NB4 (cell line): Measurements from ENCODE around the gene TRIM21.
"Not testable (repeated sequence)": the region's sequence is repeated elsewhere in the genome, so short reads cannot be mapped to it uniquely, and the experiment has no call there.

Experiments
- DNase-seq: peaks from one replicate; pipeline ENCODE4 v3.0.0; 2010; ENCODE audit warnings: low read depth
- H3K4me3 ChIP-seq: one replicate; pipeline ENCODE4 v1.5.1; 2011; ENCODE audit warnings: mild to moderate bottlenecking, low read depth, low read length, moderate library complexity
- MYC ChIP-seq: IDR thresholded peaks from 2 replicates; pipeline ENCODE4 v1.6.1; 2011; ENCODE audit warnings: low read depth, low read length
- POLR2A ChIP-seq: IDR thresholded peaks from 2 replicates; pipeline ENCODE4 v1.6.1; 2011; ENCODE audit warnings: mild to moderate bottlenecking; ENCODE audit not compliant: insufficient read length; ENCODE audit errors: extremely low read depth
- TF ChIP-seq, protein P1 (sequence below): IDR thresholded peaks from one replicate; pipeline ENCODE4 v1.5.1; 2012; ENCODE audit warnings: low read depth, low read length
- TF ChIP-seq, protein P2 (sequence below): IDR thresholded peaks from 2 replicates; pipeline ENCODE4 v1.6.1; 2011; ENCODE audit warnings: low read depth, low read length

Gene TRIM21

DNA sequence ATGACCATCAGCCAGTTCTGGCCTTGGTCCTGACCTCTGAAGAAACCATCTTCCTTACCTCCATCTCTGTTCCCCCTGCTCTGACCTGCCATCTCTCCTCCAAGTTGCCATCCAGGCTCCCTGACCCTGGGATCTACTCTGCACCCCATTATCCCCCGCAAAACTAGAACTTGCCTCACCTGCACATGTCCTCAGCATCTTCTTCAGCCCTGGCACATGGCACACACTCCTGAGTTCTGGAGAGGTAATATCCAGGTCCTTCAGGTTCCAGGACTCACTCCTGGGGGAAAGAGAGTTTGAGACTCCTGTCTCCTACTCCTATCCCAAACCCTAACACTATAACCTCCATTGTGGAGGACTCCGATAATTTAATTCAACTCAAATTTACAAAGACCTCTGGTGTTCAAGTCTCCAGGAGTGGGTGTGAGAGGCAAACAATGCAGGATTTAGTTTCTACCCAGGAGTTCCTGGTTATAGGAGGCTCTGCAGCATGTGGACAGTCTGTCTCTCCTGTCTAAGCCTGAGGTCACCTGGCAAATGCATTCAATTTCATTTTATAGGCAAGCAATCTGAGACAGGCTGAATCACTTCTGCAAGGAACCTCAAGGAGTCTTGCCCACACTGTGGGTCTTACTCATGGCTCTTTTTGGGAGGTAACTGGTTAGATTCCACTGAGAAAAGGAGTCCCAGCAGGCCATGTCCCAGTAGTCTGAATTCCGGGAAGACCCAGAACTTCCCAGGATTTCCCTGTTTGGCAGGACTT, 7.3 kb downstream of the TRIM21 start:
- H3K4me3 ChIP-seq, result no peak overlapping the region
- TF ChIP-seq, protein P1, sequence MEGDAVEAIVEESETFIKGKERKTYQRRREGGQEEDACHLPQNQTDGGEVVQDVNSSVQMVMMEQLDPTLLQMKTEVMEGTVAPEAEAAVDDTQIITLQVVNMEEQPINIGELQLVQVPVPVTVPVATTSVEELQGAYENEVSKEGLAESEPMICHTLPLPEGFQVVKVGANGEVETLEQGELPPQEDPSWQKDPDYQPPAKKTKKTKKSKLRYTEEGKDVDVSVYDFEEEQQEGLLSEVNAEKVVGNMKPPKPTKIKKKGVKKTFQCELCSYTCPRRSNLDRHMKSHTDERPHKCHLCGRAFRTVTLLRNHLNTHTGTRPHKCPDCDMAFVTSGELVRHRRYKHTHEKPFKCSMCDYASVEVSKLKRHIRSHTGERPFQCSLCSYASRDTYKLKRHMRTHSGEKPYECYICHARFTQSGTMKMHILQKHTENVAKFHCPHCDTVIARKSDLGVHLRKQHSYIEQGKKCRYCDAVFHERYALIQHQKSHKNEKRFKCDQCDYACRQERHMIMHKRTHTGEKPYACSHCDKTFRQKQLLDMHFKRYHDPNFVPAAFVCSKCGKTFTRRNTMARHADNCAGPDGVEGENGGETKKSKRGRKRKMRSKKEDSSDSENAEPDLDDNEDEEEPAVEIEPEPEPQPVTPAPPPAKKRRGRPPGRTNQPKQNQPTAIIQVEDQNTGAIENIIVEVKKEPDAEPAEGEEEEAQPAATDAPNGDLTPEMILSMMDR, result no peak
- no peak for TF ChIP-seq POLR2A
- TF ChIP-seq MYC, result no peak
- TF ChIP-seq, protein P2, sequence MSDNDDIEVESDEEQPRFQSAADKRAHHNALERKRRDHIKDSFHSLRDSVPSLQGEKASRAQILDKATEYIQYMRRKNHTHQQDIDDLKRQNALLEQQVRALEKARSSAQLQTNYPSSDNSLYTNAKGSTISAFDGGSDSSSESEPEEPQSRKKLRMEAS, result no peak
- DNase-seq, result no peak

DNA sequence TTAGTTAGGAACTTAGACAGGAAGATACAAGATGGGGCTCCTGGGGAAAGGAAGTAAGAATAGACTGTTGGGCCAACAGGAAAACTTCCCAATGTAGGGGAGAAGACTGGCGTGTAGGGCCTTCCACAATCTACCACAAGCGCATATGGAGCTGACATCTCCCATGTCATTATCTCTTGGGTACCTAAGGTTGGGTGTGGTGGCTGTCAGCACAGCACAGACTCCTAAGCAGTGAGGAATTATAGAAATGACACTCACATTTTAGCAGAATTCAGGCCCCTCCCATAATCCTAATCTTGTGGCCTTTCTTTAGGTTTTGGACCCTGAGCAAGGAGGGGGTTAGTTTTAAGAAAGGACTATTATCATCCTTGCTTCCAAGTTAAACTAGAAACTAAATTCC, 11.6 kb downstream of the TRIM21 start:
- DNase-seq, result no peak
- no peak overlapping the region for H3K4me3 ChIP-seq
- TF ChIP-seq, protein P2, result no peak
- no peak for TF ChIP-seq POLR2A
- no peak for TF ChIP-seq MYC
- TF ChIP-seq, protein P1, result no peak

DNA sequence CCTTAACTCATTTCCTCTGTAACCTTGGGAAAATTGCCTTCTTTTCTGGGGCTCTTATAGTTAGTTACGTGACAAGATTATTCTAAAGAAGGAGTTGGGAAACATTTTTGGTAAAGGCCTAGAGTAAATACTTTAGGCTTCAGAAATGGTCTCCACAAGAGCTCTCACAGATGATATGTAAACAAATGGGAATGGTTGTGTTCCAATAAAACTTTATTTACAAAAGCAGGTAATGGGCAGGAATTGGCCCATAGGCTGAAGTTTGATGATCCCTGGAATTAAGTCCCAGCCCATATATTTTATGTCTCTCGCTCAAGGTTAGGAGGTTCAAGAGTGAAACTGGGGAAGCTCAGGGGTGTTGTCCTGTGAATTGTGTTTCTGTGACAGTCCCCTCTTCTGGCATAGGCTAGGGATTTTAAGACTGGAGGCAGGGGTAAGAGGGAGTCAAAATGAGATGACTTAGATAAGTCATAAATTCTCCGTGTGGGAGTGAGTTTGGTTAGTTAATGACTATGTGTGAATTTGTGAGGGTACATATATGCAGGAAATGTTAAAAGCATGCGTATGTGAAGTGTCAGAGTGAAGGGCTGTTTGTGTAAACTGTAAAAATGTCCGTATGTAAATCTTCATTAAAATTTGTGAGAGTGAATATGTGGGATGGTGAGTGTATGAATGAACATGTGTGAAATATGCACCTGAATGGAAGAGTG, 17.9 kb downstream of the TRIM21 start:
- no peak for DNase-seq
- no peak overlapping the region for H3K4me3 ChIP-seq
- TF ChIP-seq, protein P1, result no peak
- TF ChIP-seq POLR2A, result no peak
- no peak for TF ChIP-seq MYC
- TF ChIP-seq, protein P2, result no peak

DNA sequence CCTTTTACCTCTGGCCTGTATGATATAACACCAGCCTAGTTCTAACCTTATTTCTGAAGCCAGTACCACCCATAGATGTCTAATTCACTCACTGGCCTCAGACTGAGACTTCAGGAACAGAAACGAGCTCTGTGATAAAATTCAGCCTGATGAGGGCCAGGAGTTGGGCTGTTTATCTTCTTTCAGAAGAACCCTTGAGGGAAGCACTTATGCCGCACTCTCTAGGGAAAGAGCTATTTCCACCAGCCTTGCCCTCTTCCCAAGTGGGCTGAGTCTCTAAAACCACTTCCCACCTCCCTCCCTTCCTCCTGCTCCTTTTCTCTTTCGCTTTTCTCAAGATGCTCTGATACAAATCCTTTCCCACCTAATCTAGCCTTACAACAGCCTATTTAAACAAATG, 23.3 kb downstream of the TRIM21 start:
- no peak for DNase-seq
- TF ChIP-seq, protein P2, result no peak
- TF ChIP-seq, protein P1, result no peak
- no peak for TF ChIP-seq MYC
- no peak for TF ChIP-seq POLR2A
- no peak overlapping the region for H3K4me3 ChIP-seq

DNA sequence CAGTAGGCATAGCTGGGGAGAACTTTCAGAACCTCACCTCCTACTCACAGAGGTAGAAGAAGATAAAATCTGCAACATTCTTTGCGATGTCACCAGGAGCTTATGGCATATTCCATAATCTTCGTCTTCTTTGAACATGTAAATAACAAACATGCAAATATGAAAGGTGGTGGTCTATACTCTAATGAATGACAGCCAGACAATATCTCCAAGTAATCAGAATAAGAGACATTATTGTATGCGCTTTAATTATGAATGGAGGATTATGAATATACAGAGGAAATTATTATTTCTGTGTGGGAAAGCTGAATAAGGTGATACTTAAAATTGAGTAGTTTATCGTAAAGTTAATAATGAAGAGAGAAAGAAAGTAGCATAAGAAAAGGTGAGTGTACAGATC, 25.2 kb downstream of the TRIM21 start, which contains the start of gene OR52B4:
Gene OR52B4 (minus strand): TSS at position 101 of the 400 bp plus-strand sequence. CDS start 91 bp downstream, at position 10.
- TF ChIP-seq, protein P1, result no peak
- TF ChIP-seq MYC (no peak), POLR2A (no peak)
- TF ChIP-seq, protein P2, result no peak
- DNase-seq, result no peak
- H3K4me3 ChIP-seq, result no peak within 1 kb of the TSS

DNA sequence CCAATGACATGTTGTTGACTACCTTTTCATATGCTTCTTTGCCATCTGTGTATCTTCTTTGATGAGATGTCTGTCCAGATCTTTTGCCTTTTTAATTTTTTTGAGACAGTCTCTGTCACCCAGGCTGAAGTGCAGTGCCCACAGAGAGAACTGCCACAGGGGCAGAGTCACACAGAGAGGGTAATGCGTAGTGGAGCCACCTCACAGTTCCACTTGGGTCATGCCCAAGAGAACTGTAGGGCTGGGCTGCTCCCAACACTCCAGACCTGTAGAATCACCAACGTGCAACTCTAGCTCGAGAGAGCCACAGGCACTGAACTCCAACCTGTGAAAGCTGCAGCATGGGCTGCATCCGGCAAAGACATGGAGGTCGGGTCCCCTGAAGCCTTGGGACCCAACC, 45.4 kb downstream of the TRIM21 start:
- not testable (repeated sequence) for DNase-seq, H3K4me3 ChIP-seq

DNA sequence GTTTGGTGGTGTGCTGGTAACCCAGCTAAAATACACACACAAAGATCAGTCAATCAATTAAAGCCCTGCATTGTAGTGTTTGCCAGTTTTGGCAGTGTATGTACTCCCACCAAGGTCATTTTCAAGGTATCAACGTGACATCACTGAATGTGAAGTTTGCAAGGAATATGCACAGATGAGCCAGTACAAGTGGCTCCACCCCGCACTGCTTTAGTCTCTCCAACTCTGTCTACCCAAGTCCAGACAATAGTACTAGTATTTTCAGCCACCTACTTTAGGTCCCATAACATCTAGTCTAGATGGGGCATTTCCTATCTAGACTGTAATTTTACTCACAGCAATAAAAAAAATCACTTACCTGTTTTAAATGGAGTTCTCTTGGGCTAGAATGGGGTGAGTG, 48.1 kb downstream of the TRIM21 start:
- not testable (repeated sequence) for DNase-seq, H3K4me3 ChIP-seq
